Measurements from ENCODE around the gene SLX4IP.

SLX4IP gene

GRCh38 chr20:10433623-10434466, 1.3 kb upstream of the SLX4IP start, which contains the start of gene MKKS:
Gene MKKS (minus strand): TSS chr20:10434222. CDS start chr20:10413514, 20,708 bp downstream.
- CTCF ChIA-PET, result interaction anchor here (0.6 to 1.0 kb wide), 3 partner anchors 33 to 456 kb away, joined by 3 to 5 read pairs (median 4); no protein-coding TSS in a partner anchor
- H3K27ac ChIP-seq, result peak within 1 kb of the TSS; percentile 97
- TF ChIP-seq, protein P1, sequence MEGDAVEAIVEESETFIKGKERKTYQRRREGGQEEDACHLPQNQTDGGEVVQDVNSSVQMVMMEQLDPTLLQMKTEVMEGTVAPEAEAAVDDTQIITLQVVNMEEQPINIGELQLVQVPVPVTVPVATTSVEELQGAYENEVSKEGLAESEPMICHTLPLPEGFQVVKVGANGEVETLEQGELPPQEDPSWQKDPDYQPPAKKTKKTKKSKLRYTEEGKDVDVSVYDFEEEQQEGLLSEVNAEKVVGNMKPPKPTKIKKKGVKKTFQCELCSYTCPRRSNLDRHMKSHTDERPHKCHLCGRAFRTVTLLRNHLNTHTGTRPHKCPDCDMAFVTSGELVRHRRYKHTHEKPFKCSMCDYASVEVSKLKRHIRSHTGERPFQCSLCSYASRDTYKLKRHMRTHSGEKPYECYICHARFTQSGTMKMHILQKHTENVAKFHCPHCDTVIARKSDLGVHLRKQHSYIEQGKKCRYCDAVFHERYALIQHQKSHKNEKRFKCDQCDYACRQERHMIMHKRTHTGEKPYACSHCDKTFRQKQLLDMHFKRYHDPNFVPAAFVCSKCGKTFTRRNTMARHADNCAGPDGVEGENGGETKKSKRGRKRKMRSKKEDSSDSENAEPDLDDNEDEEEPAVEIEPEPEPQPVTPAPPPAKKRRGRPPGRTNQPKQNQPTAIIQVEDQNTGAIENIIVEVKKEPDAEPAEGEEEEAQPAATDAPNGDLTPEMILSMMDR (conservative IDR thresholded peaks at IDR 0.05; ENCODE audit: low read depth), result no peak
- DNase-seq (ENCODE audit: low spot score), result peak; percentile 80
- POLR2A ChIA-PET (ENCODE audit: low non-redundant PET), result interaction anchor here (0.6 kb wide), 1 partner anchor 194 kb away, joined by 3 read pairs; no protein-coding TSS in a partner anchor

- ChIA-PET POLR2A (ENCODE audit: low non-redundant PET) (interaction anchor here (0.6 kb wide), 1 partner anchor 195 kb away, joined by 3 read pairs; no protein-coding TSS in a partner anchor), CTCF (interaction anchor here (0.6 to 0.9 kb wide), 2 partner anchors 221 to 237 kb away, joined by 3 read pairs; no protein-coding TSS in a partner anchor)
- peak; percentile 93 for DNase-seq (ENCODE audit: low spot score)
- H3K27ac ChIP-seq, result peak overlapping the region; percentile 97
- TF ChIP-seq, protein P1 (conservative IDR thresholded peaks at IDR 0.05; ENCODE audit: low read depth), result no peak
These were observed 656 bp upstream of the SLX4IP start for GRCh38 chr20:10434467-10434831.

DNA sequence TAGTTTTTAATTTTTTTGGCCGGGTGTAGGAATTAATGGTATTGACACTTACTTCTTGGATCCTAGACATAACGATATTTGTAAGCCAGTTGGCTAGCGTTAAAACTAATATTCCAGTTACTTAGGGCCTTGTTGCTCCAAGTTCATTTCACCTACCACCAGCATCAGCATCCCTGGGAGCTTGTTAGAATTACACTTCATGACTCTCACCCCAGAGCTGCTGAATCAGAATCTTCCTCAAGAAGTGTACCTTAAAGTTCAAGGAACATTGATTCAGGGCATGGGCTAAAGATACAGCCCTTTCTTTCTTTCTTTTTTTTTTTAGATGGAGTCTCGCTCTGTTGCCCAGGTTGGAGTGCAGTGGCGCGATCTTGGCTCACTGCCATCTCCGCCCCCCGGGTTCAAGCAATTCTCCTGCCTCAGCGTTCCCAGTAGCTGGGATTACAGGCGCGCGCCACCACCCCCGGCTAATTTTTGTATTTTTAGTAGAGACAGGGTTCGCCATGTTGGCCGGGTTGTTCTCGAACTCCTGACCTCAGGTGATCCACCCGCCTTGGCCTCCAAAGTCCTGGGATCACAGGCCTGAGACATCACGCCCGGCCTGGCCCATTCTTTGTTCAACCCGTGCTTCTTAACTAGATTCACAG, 1.1 kb downstream of the SLX4IP start:
- no peak overlapping the region for H3K27ac ChIP-seq
- POLR2A ChIA-PET (ENCODE audit: low non-redundant PET), result interaction anchor here (0.7 kb wide), 1 partner anchor 1890 kb away, joined by 3 read pairs; no protein-coding TSS in a partner anchor
- DNase-seq (ENCODE audit: low spot score), result no peak
- TF ChIP-seq, protein P1 (conservative IDR thresholded peaks at IDR 0.05; ENCODE audit: low read depth), result no peak
- CTCF ChIA-PET, result interaction anchor here (0.6 kb wide), 1 partner anchor 99 kb away, joined by 3 read pairs; no protein-coding TSS in a partner anchor

GRCh38 chr20:10438217-10438616, 3.1 kb downstream of the SLX4IP start:
- TF ChIP-seq, protein P1 (conservative IDR thresholded peaks at IDR 0.05; ENCODE audit: low read depth), result no peak
- ChIA-PET POLR2A (ENCODE audit: low non-redundant PET) (no interaction called here), CTCF (no interaction called here)
- no peak overlapping the region for H3K27ac ChIP-seq
- no peak for DNase-seq (ENCODE audit: low spot score)

- POLR2A ChIA-PET (ENCODE audit: low non-redundant PET), result no interaction called here
- CTCF ChIA-PET, result no interaction called here
- H3K27ac ChIP-seq, result no peak overlapping the region
- no peak for DNase-seq (ENCODE audit: low spot score)
- TF ChIP-seq, protein P1 (conservative IDR thresholded peaks at IDR 0.05; ENCODE audit: low read depth), result no peak
These were observed 8.8 kb downstream of the SLX4IP start for GRCh38 chr20:10443936-10444335.

DNA sequence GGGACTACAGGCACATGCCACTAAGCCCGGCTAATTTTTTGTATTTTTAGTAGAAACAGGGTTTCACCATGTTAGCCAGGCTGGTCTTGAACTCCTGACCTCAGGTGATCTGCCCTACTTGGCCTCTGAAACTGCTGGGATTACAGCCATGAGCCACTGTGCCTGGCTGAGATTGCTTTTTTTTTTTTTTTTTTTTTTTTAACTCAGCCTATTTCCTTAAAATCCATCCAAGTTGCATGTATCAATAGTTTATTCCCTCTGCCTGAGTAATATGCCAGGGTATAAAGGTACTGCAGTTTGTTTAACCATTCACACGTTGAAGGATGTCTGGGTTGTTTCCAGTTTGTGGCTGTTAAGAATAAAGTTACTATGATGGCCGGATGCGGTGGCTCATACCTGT, 10.7 kb downstream of the SLX4IP start:
- ChIA-PET CTCF (no interaction called here), POLR2A (ENCODE audit: low non-redundant PET) (no interaction called here)
- TF ChIP-seq, protein P1 (conservative IDR thresholded peaks at IDR 0.05; ENCODE audit: low read depth), result no peak
- H3K27ac ChIP-seq, result no peak overlapping the region
- DNase-seq (ENCODE audit: low spot score), result no peak
